GM23248 (cell line): ENCODE data around the gene PTPRF. TPM values are rescaled to one million over a fixed set of nuclear protein-coding genes. Genes with fewer than 3 reads are reported as not detected.

ENCODE experiments used
- DNase-seq: peaks from one replicate; pipeline ENCODE4 v3.0.0-alpha.2; 2015
- H2AFZ ChIP-seq: fragments of 200-600 bp; sonication (generic); 2 replicates; pipeline ENCODE4 v1.6.1; 2016; ENCODE audit warnings: antibody characterized with exemption
- H3F3A ChIP-seq: fragments of 200-600 bp; sonication (generic); 2 replicates; pipeline ENCODE4 v1.6.1; 2016; ENCODE audit warnings: mild to moderate bottlenecking, antibody characterized with exemption, mixed run types; ENCODE audit not compliant: insufficient read depth
- H3K27ac ChIP-seq: fragments of 200-600 bp; sonication (generic); 2 replicates; pipeline ENCODE4 v1.5.1; 2016; ENCODE audit warnings: mild to moderate bottlenecking
- H3K27me3 ChIP-seq: fragments of 200-600 bp; sonication (generic); replicated peaks from 2 replicates; pipeline ENCODE4 v1.6.1; 2016; ENCODE audit warnings: mild to moderate bottlenecking; ENCODE audit not compliant: insufficient read depth
- H3K36me3 ChIP-seq: fragments of 200-600 bp; sonication (generic); 2 replicates; pipeline ENCODE4 v1.6.1; 2016; ENCODE audit warnings: low read depth, mild to moderate bottlenecking
- H3K4me1 ChIP-seq: fragments of 200-600 bp; sonication (generic); 2 replicates; pipeline ENCODE4 v1.6.1; 2016; ENCODE audit warnings: mild to moderate bottlenecking; ENCODE audit not compliant: insufficient read depth
- H3K4me2 ChIP-seq: fragments of 200-600 bp; sonication (generic); one replicate; pipeline ENCODE4 v1.6.1; 2016; ENCODE audit warnings: mild to moderate bottlenecking; ENCODE audit not compliant: unreplicated experiment
- H3K4me3 ChIP-seq: fragments of 200-600 bp; sonication (generic); 2 replicates; pipeline ENCODE4 v1.5.1; 2016; ENCODE audit warnings: mild to moderate bottlenecking
- H3K79me2 ChIP-seq: fragments of 200-600 bp; sonication (generic); 2 replicates; pipeline ENCODE4 v1.6.1; 2016; ENCODE audit warnings: mild to moderate bottlenecking; ENCODE audit not compliant: insufficient read depth
- H3K9ac ChIP-seq: fragments of 200-600 bp; sonication (generic); 2 replicates; pipeline ENCODE4 v1.6.1; 2016; ENCODE audit warnings: mild to moderate bottlenecking
- H3K9me2 ChIP-seq: fragments of 200-600 bp; sonication (generic); 2 replicates; pipeline ENCODE4 v1.6.1; 2016; ENCODE audit warnings: mixed run types, mild to moderate bottlenecking, moderate library complexity; ENCODE audit not compliant: insufficient read depth
- H3K9me3 ChIP-seq: fragments of 200-600 bp; sonication (generic); one replicate; pipeline ENCODE4 v1.6.1; 2017; ENCODE audit warnings: low read depth
- H4K20me1 ChIP-seq: fragments of 200-600 bp; sonication (generic); 2 replicates; pipeline ENCODE4 v1.6.0; 2016; ENCODE audit not compliant: insufficient read depth
- EZH2 ChIP-seq: fragments of 200-600 bp; sonication (generic); IDR thresholded peaks from 2 replicates; pipeline ENCODE4 v1.6.1; 2018; ENCODE audit warnings: antibody characterized with exemption, mild to moderate bottlenecking; ENCODE audit not compliant: insufficient read depth, poor library complexity, severe bottlenecking
- EZH2phosphoT487 ChIP-seq: fragments of 200-600 bp; sonication (generic); IDR thresholded peaks from 2 replicates; pipeline ENCODE4 v1.6.1; 2018; ENCODE audit warnings: antibody characterized with exemption, moderate library complexity, mild to moderate bottlenecking, low read depth; ENCODE audit not compliant: insufficient read depth
- WGBS, 2 experiments: methylation state at CpG; one replicate each; pipeline ENCODE4 v1.1.6; 2015 to 2017; ENCODE audit warnings: low lambda C conversion rate in 2 of 2, low coverage in 1 of 2; ENCODE audit errors: missing lambda C conversion rate in 2 of 2; 5-methylcytosine and 5-hydroxymethylcytosine counted together
- in situ Hi-C: fragments of 300-500 bp; cut with MboI; formaldehyde crosslinking; loops from 2 replicates; pipeline ENCODE4 v1.15.0; 2020
- polyA plus RNA-seq: library from polyadenylated mRNA; unstranded; fragments of >200 nt; fragmentation: Nextera tagmentation; extraction: Ambion mirVana; gene quantifications from 2 replicates; pipeline ENCODE4 v1.2.1, GENCODE V29; 2016
- total RNA-seq: library from RNA; depleted of rRNA; stranded (reverse); fragments of >200 nt; shearing (Covaris generic); gene quantifications from 2 replicates; pipeline ENCODE4 v1.2.3, GENCODE V29; 2014

The PTPRF gene
- total and polyA plus RNA-seq, 2 experiments from 2014 or later = 14.0 to 15.0 TPM

GRCh38 chr1:43510621-43511020 lies 20.1 kb upstream of the PTPRF start:
- Histone ChIP-seq H3K4me2 (no peak overlapping the region), H3K4me3 (no peak overlapping the region), H2AFZ (no peak overlapping the region), H3K9me2 (no peaks in the 10 kb centered on the region), H3K36me3 (no peaks in the 10 kb centered on the region), H3F3A (no peaks in the 10 kb centered on the region), H3K9me3 (no peaks in the 10 kb centered on the region), H3K4me1 (no peaks in the 10 kb centered on the region), H3K79me2 (no peaks in the 10 kb centered on the region), H3K27ac (no peak overlapping the region), H3K9ac (no peak overlapping the region), H3K27me3 (no peaks in the 10 kb centered on the region), H4K20me1 (no peaks in the 10 kb centered on the region)
- WGBS, 2 experiments = 82 to 86% methylated on average over 5 of the region's 5 CpGs
- no peak for DNase-seq
- in situ Hi-C loops = no loop called here
- TF ChIP-seq EZH2 (no peak), EZH2phosphoT487 (no peak)

GRCh38 chr1:43511394-43511793 lies 19.3 kb upstream of the PTPRF start:
- Histone ChIP-seq H3K4me2 (no peak overlapping the region), H3K27me3 (no peaks in the 10 kb centered on the region), H3K9me3 (no peaks in the 10 kb centered on the region), H3F3A (no peaks in the 10 kb centered on the region), H3K36me3 (no peaks in the 10 kb centered on the region), H3K79me2 (no peaks in the 10 kb centered on the region), H3K4me1 (no peaks in the 10 kb centered on the region), H4K20me1 (no peaks in the 10 kb centered on the region), H3K4me3 (no peak overlapping the region), H3K9me2 (no peaks in the 10 kb centered on the region), H3K9ac (no peak overlapping the region), H3K27ac (no peak overlapping the region), H2AFZ (no peak overlapping the region)
- DNase-seq = no peak
- in situ Hi-C loops = no loop called here
- WGBS, 2 experiments = 48 to 56% methylated on average over 1 of the region's 1 CpG
- TF ChIP-seq EZH2 = no peak
- no peak for TF ChIP-seq EZH2phosphoT487

GRCh38 chr1:43512133-43512532 lies 18.6 kb upstream of the PTPRF start:
- no peak for TF ChIP-seq EZH2phosphoT487
- no peak overlapping the region for H3K4me2 ChIP-seq
- H3K27ac ChIP-seq = no peak overlapping the region
- no peaks in the 10 kb centered on the region for H3K36me3 ChIP-seq
- H3K79me2 ChIP-seq = no peaks in the 10 kb centered on the region
- H2AFZ ChIP-seq = no peak overlapping the region
- no peaks in the 10 kb centered on the region for H3K9me3 ChIP-seq
- no peaks in the 10 kb centered on the region for H4K20me1 ChIP-seq
- no peak overlapping the region for H3K4me3 ChIP-seq
- no peak for DNase-seq
- H3K27me3 ChIP-seq = no peaks in the 10 kb centered on the region
- H3K9ac ChIP-seq = no peak overlapping the region
- 41 to 47% methylated on average over 2 of the region's 2 CpGs for WGBS, 2 experiments
- no peaks in the 10 kb centered on the region for H3K9me2 ChIP-seq
- H3K4me1 ChIP-seq = no peaks in the 10 kb centered on the region
- H3F3A ChIP-seq = no peaks in the 10 kb centered on the region
- in situ Hi-C loops = no loop called here

GRCh38 chr1:43512681-43513080 lies 18.0 kb upstream of the PTPRF start:
- Histone ChIP-seq H3K79me2 (no peaks in the 10 kb centered on the region), H3K4me3 (no peak overlapping the region), H3K9me2 (no peaks in the 10 kb centered on the region), H3F3A (no peaks in the 10 kb centered on the region), H3K9me3 (no peaks in the 10 kb centered on the region), H3K36me3 (no peaks in the 10 kb centered on the region), H3K27me3 (no peaks in the 10 kb centered on the region), H3K4me2 (no peak overlapping the region), H3K4me1 (no peaks in the 10 kb centered on the region), H4K20me1 (no peaks in the 10 kb centered on the region), H3K9ac (no peak overlapping the region), H2AFZ (no peak overlapping the region), H3K27ac (no peak overlapping the region)
- DNase-seq = no peak
- WGBS, 2 experiments = 78 to 83% methylated on average over 6 of the region's 6 CpGs
- in situ Hi-C loops = no loop called here
- no peak for TF ChIP-seq EZH2
- TF ChIP-seq EZH2phosphoT487 = no peak
